Heart left ventricle (tissue), 16 donors: Measurements from ENCODE around the gene DYNC1H1. TPM values are rescaled to one million over a fixed set of nuclear protein-coding genes. Genes with fewer than 3 reads are reported as not detected.

Experiments
- ATAC-seq, 4 donors: fragments of 200-7000 bp; cut with Tn5 transposase; one replicate each; pipeline ENCODE4 v1.9.1; 2020 to 2022; ENCODE audit warnings: moderate library complexity in 4 of 4, mild to moderate bottlenecking in 3 of 4, moderate number of reproducible peaks in 1 of 4
- DNase-seq, 5 donors: peaks; one replicate each; pipeline ENCODE4 v3.0.0-alpha.2; 2020
- H3K27ac ChIP-seq, 12 donors: fragments of 200-600 bp; sonication (generic) in 4 of 12; one replicate each; pipeline versions ENCODE4 v1.5.0 to v1.8.0; 2016 to 2022; ENCODE audit warnings: mild to moderate bottlenecking in 2 of 12
- H3K27me3 ChIP-seq, 9 donors: fragments of 200-600 bp; sonication (generic) in 2 of 9; one replicate each; pipeline versions ENCODE4 v1.5.1 to v1.8.0; 2016 to 2022; ENCODE audit warnings: mild to moderate bottlenecking in 3 of 9
- H3K36me3 ChIP-seq, 9 donors: fragments of 200-600 bp; sonication (generic) in 2 of 9; one replicate each; pipeline versions ENCODE4 v1.5.0 to v1.8.0; 2018 to 2022; ENCODE audit warnings: mild to moderate bottlenecking in 2 of 9
- H3K4me1 ChIP-seq, 12 donors: fragments of 200-600 bp; sonication (generic) in 4 of 12; one replicate each; pipeline versions ENCODE4 v1.5.0 to v1.8.0; 2016 to 2022; ENCODE audit warnings: mild to moderate bottlenecking in 3 of 12
- H3K4me3 ChIP-seq, 12 donors: fragments of 200-600 bp; sonication (generic) in 4 of 12; one replicate each; pipeline versions ENCODE4 v1.5.0 to v1.8.0; 2017 to 2022; ENCODE audit warnings: mild to moderate bottlenecking in 9 of 12, moderate library complexity in 4 of 12
- H3K9me3 ChIP-seq, 12 donors: fragments of 200-600 bp; sonication (generic) in 4 of 12; one replicate each; pipeline versions ENCODE4 v1.5.0 to v1.8.0; 2016 to 2022; ENCODE audit warnings: mild to moderate bottlenecking in 1 of 12
- CTCF ChIP-seq, 12 donors: fragments of 200-600 bp; sonication (generic) in 4 of 12; IDR thresholded peaks; one replicate each; pipeline versions ENCODE4 v1.5.0 to v1.8.0; 2018 to 2022; ENCODE audit warnings: antibody characterized with exemption in 12 of 12, mild to moderate bottlenecking in 5 of 12
- POLR2A ChIP-seq, 2 donors: fragments of 450-650 bp; IDR thresholded peaks; one replicate each; pipeline ENCODE4 v1.6.1; 2017; ENCODE audit warnings: antibody characterized with exemption in 2 of 2, mild to moderate bottlenecking in 2 of 2, moderate library complexity in 2 of 2
- WGBS, 4 donors: extraction: QIAGEN DNeasy Blood & Tissue Kit in 2 of 4; methylation state at CpG; one replicate each; pipeline versions ENCODE4 v1.1.5 to v1.1.7; 2013 to 2018; 5-methylcytosine and 5-hydroxymethylcytosine counted together
- intact Hi-C, 10 donors: fragments of 100-400 bp; cut with DNase I; formaldehyde crosslinking; loops; one replicate each; pipeline versions ENCODE4 v1.11.1 to v1.14.2; 2022
- polyA plus RNA-seq, 2 donors: library from polyadenylated mRNA; stranded (reverse); fragments of 200-250 nt; gene quantifications; one replicate each; pipeline ENCODE4 v1.2.3, GENCODE V29; 2013
- total RNA-seq, 9 donors: library from RNA; depleted of rRNA in 2 of 9; stranded (reverse); fragments of >200 nt in 2 of 9; fragmentation: NEBNext Ultra II Directional in 3 of 9; extraction: Animal tissue kit (Norgen Biotek cat#: 25700) in 3 of 9; gene quantifications; one replicate each; pipeline versions ENCODE4 v1.1.0 to v1.2.4, GENCODE V29; 2016 to 2023
- donor health status: ischemic (EF 13 %, LVEDD 7.1; RV severe dilation, severe dysfunction).
- donor health status: healthy with polysubstance abuse.
- donor health status: DM: no; HTN: yes; CAD: no.
- donor health status: DM: no; HTN: no; CAD: no.
- donor health status: ischemic (EF 25% LVEDD 6.9; RV normal size, moderate dysfunction).
- donor health status: ischemic (EF 25% LVEDD 5.7; RV mildly dilated, moderate dysfunction).
- donor health status: healthy.
- donor health status: DM: yes; HTN: yes; CAD: no.
- donor health status: ischemic (EF 35%, LVEDD 5.7; RV mildly dilated, moderate dysfunction).
- donor health status: nonischemic (EF 11% LVEDD 7.7; RV severe dilation, severe dysfunction).
- donor health status: DM: yes; HTN: yes; CAD: no.
- donor health status: PGD.
- donor health status: ischemic (EF 29% LVEDD 5.4; RV normal size, mild dysfunction).
- donor health status: nonischemic (EF 23%, LVEDD 6.1; RV moderate dilation, normal function).

Gene DYNC1H1
- total and polyA plus RNA-seq, 11 donors = 164 to 942 (median 553) TPM

- ATAC-seq = peak in 3 of 4 donors; percentile 16 to 23 (median 19)
- no peak for DNase-seq
- Histone ChIP-seq H3K27me3 (no peaks in the 10 kb centered on the region), H3K27ac (peak overlapping the region in 11 of 12 donors; percentile 12 to 82 (median 68)), H3K4me1 (peaks cover 0 to 30% (median 21%) of the 10 kb centered on the region in 12 donors), H3K4me3 (no peak overlapping the region), H3K36me3 (peaks cover 0 to 32% (median 18%) of the 10 kb centered on the region in 9 donors), H3K9me3 (no peaks in the 10 kb centered on the region)
- 79 to 88% (median 85%) methylated on average over 24 of the region's 24 CpGs for WGBS, 4 donors
- TF ChIP-seq POLR2A (IDR thresholded peaks at IDR 0.05) (no peak), CTCF (IDR thresholded peaks at IDR 0.05) (no peak)
- intact Hi-C loops = no loop called here
These were observed 35.9 kb upstream of the DYNC1H1 start for GRCh38 chr14:101928415-101928841.

- WGBS, 4 donors = 76 to 98% (median 96%) methylated on average over 10 of the region's 10 CpGs
- intact Hi-C loops = no loop called here
- H3K27ac ChIP-seq = peak overlapping the region in 2 of 12 donors; percentile 68 to 70
- TF ChIP-seq POLR2A (IDR thresholded peaks at IDR 0.05) (no peak), CTCF (IDR thresholded peaks at IDR 0.05) (no peak)
- no peak overlapping the region for H3K4me3 ChIP-seq
- ATAC-seq (no peak), DNase-seq (no peak)
- no peaks in the 10 kb centered on the region for H3K9me3 ChIP-seq
- peaks cover 0 to 25% (median 17%) of the 10 kb centered on the region in 9 donors for H3K36me3 ChIP-seq
- no peaks in the 10 kb centered on the region for H3K27me3 ChIP-seq
- peaks cover 0 to 30% (median 21%) of the 10 kb centered on the region in 12 donors for H3K4me1 ChIP-seq
These were observed 35.3 kb upstream of the DYNC1H1 start for GRCh38 chr14:101929096-101929495.

GRCh38 chr14:101929946-101930345 is 34.4 kb upstream of the DYNC1H1 start:
- Histone ChIP-seq H3K27me3 (no peaks in the 10 kb centered on the region), H3K9me3 (no peaks in the 10 kb centered on the region), H3K27ac (no peak overlapping the region), H3K4me1 (peaks cover 0 to 30% (median 21%) of the 10 kb centered on the region in 12 donors), H3K36me3 (peaks cover 0 to 22% (median 13%) of the 10 kb centered on the region in 9 donors), H3K4me3 (no peak overlapping the region)
- DNase-seq = no peak
- 90 to 98% (median 93%) methylated on average over 3 to 9 of the region's 9 CpGs for WGBS, 4 donors
- intact Hi-C loops = no loop called here
- no peak for TF ChIP-seq POLR2A (IDR thresholded peaks at IDR 0.05)
- no peak for TF ChIP-seq CTCF (IDR thresholded peaks at IDR 0.05)
- peak in 1 of 4 donors; percentile 19 for ATAC-seq

GRCh38 chr14:101932673-101933072 is 31.7 kb upstream of the DYNC1H1 start:
- 59 to 65% (median 64%) methylated on average over 7 of the region's 7 CpGs for WGBS, 4 donors
- Histone ChIP-seq H3K27me3 (no peaks in the 10 kb centered on the region), H3K36me3 (peaks cover 0 to 5% (median 0%) of the 10 kb centered on the region in 9 donors), H3K4me1 (peaks cover 0 to 12% (median 9%) of the 10 kb centered on the region in 12 donors), H3K4me3 (no peak overlapping the region), H3K9me3 (no peaks in the 10 kb centered on the region), H3K27ac (no peak overlapping the region)
- intact Hi-C loops = no loop called here
- DNase-seq (no peak), ATAC-seq (no peak)
- TF ChIP-seq POLR2A (IDR thresholded peaks at IDR 0.05) (no peak), CTCF (IDR thresholded peaks at IDR 0.05) (no peak)
